HG03442 (cell line): ENCODE results near the gene C14orf180.
"Not testable (repeated sequence)": the region's sequence is repeated elsewhere in the genome, so short reads cannot be mapped to it uniquely, and the experiment has no call there.

Experiments used
- ATAC-seq: cut with Tn5 transposase; IDR thresholded peaks from one replicate; pipeline ENCODE4 v1.9.1; 2021; ENCODE audit warnings: mild to moderate bottlenecking, moderate library complexity; ENCODE audit not compliant: unreplicated experiment

Gene C14orf180

GRCh38 chr14:104576970-104577332 is 2.6 kb upstream of the C14orf180 start:
- ATAC-seq = no peak

- no peak for ATAC-seq
These were observed 2.1 kb upstream of the C14orf180 start for GRCh38 chr14:104577426-104577825.

GRCh38 chr14:104577847-104578301 is 1.7 kb upstream of the C14orf180 start:
- no peak for ATAC-seq

GRCh38 chr14:104578321-104578720 is 1.2 kb upstream of the C14orf180 start:
- ATAC-seq = no peak

- not testable (repeated sequence) for ATAC-seq
These were observed 375 bp downstream of the C14orf180 start for GRCh38 chr14:104579939-104580338.

GRCh38 chr14:104580961-104581360 is 1.4 kb downstream of the C14orf180 start:
- ATAC-seq = no peak

GRCh38 chr14:104581521-104581920 is 2.0 kb downstream of the C14orf180 start:
- ATAC-seq = no peak

- ATAC-seq = no peak
These were observed 2.4 kb downstream of the C14orf180 start for GRCh38 chr14:104582005-104582404.

GRCh38 chr14:104582662-104583061 is 3.1 kb downstream of the C14orf180 start:
- no peak for ATAC-seq

GRCh38 chr14:104583424-104584306 is 4.1 kb downstream of the C14orf180 start:
- no peak for ATAC-seq

- no peak for ATAC-seq
These were observed 5.0 kb downstream of the C14orf180 start for GRCh38 chr14:104584557-104584956.

- no peak for ATAC-seq
These were observed 6.6 kb downstream of the C14orf180 start for GRCh38 chr14:104585966-104586697.

GRCh38 chr14:104586832-104587620 is 7.5 kb downstream of the C14orf180 start:
- no peak for ATAC-seq

- no peak for ATAC-seq
These were observed 8.1 kb downstream of the C14orf180 start for GRCh38 chr14:104587641-104588040.

GRCh38 chr14:104588066-104588857 is 8.7 kb downstream of the C14orf180 start:
- ATAC-seq = no peak

- no peak for ATAC-seq
These were observed 10.0 kb downstream of the C14orf180 start for GRCh38 chr14:104589338-104590195.

- ATAC-seq = no peak
These were observed 10.8 kb downstream of the C14orf180 start for GRCh38 chr14:104590240-104590965.

GRCh38 chr14:104591031-104591430 is 11.5 kb downstream of the C14orf180 start:
- no peak for ATAC-seq
